HuH-7 (cell line): ENCODE measurements around the gene DDX3Y.

Experiments used
- DNase-seq: peaks from one replicate; pipeline ENCODE4 v3.0.0; 2011; ENCODE audit warnings: low spot score

Gene DDX3Y

DNA sequence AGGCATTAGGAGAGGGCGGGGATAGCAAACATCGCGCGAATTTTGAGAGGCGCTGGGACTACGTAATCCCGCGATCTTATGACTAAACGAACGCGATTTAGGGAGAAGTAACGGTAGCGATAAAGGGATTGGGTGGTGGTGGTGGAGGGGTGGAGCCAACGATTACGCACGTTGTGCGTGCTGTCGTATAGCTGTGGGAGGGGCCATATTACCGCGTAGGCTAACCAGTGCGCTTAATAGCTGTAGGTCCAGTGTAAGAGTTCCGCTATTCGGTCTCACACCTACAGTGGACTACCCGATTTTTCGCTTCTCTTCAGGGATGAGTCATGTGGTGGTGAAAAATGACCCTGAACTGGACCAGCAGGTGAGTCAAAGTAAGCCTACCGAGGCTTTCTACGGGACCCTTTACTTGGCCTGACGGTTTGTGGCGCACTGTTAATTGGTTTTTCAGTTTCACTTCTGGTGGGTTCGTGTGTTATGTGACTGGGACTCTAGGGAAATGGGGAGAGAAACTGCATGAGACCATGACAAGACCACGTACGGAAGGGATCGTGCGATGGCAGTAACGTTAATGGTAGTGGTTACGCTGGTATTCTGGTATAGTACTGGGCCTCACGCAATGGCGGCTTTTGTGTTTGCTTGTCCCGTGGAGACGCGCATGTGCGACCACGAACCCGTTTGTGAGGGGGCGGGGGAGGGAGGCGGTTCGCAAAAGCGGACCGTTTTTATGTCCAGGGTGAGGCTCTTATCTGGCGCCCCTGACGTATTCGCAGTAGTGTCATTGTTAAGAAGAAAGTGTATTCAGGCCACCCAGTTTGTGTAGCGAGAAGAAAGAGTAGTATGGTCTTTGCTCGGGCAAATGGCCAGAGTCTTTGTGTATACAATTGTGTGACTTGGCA is at the start of gene DDX3Y:
Gene DDX3Y, plus strand, starts transcription at position 251 of the 899 bp plus-strand sequence. Its CDS starts 69 bp downstream, at position 320.
- DNase-seq = no peak

DNA sequence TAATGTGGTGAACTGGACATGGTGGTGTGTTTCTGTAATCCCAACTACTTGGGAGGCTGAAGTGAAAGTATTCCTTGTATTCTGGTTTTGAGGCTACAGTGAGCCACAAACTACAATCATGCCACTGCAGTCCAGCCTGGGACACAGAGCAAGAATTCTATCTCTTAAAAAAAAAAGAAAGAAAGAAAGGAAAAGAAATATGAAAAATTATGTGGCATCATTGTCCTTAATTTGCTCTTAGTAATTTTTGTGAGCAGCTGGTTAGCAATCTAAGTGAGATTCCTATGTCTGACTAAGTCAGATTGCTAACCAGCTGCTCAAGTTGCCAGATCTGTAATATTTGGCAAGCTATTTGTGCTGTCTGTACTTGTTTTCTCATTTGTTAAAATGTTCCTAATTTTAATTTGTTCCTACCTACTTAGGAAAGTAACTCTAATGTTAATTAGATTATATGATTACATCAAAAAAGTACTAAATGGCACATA is 48.8 kb upstream of the DDX3Y start:
- DNase-seq = no peak

DNA sequence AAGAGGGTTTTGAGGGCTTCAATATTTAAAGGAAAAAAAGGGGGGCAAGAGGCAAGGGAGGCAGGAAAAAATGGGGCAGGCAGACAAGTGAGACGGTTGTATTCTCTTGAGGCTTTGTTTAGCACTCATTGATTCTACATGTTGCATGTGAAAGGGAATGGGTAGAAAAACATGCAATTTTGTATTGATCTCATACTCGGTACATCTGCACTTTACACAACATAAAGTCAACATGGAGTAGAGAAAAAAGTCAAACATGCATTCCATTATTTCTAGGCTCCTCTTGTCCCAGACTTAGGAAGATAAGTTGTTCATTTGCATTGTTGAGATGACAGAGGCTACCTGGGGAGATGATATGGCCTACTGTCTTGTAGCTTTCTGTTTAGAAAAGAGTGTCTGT is 36.7 kb upstream of the DDX3Y start:
- no peak for DNase-seq

DNA sequence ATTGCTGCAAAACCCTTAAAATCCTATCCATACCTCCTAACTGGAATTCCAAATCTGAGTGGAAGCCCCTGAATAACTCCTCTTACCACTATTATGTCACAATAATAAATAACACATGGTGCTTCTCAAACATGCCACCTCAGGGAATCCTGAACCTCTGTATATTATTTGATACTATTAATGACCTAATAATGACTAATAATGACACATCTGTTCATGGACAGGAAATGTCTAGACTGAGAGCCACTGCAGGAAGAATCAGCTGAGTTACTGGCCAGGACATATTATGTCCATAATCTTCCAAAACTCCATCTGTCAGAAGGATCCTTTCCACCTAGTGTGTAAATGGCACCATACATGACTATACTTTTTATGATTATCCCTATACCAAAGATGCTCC is 7.7 kb upstream of the DDX3Y start:
- no peak for DNase-seq

DNA sequence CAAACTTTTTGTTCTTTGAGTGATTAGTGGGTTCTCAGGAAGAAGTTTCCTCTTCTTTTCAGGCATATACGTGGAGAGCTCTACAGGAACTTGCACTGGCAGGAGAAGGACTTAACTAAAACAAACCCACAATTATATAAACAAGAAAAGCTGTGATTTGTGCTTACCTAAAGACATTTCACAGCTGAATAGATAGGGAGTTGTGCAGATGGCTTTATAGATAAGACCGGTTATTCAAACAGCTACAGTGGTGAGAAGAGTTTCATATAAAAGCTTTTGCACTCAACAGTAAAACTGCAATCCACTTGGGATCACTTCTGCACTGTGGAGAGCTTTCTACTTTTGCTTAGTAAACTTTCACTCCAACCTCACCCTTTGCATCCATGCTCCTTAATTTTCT is 6.1 kb upstream of the DDX3Y start:
- DNase-seq = no peak

DNA sequence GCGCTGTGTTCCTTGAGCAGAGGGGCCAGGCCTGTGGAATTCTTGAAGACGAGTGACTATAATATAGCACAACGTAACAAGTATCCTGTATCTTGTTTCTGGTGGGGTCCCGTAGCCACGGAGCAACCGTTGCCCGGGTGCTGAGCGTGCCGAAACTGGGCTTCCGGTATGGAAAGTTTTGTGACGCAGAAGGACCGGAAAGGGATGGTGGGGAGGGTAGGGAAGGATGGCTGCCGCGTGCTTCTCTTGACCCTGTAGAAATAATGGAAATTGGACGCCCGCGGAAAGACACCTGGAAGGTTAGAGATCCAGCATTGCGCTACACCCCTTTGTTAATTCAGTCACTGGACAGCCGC is 827 bp downstream of the DDX3Y start:
- DNase-seq = no peak

DNA sequence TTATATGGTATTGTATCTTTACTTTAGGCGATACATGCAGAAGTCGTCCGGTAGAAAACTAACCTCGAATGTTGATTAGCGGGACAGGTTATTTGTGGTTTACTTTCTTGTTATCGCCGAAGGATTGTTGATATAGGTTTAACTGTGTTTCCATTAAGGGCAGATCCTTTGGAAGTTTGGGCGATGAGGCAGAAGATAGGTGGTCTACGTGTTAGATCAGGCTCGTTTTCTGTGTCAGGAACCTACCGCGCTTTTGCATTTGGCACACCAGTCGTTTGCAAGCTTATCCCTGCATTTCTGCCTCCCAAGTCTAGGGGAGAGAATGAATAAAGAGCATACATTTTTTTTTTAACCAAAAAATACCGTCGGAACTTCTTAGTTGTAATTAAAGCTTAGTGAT is 1.2 kb downstream of the DDX3Y start:
- no peak for DNase-seq

DNA sequence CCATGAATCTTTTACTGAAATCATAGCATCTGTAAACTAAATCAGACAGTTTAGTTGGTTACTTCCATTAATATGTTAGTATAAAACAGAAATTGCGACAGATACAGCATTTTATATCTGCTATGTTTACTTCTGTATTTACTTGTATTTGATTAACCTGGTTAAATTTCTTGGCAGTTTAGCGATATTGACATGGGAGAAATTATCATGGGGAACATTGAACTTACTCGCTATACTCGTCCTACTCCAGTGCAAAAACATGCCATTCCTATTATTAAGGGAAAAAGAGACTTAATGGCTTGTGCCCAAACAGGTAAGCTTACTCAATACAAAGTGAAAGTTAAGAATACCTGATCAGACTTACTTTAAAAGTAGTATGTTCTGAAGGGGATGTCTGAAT is 8.9 kb downstream of the DDX3Y start:
- DNase-seq = no peak

DNA sequence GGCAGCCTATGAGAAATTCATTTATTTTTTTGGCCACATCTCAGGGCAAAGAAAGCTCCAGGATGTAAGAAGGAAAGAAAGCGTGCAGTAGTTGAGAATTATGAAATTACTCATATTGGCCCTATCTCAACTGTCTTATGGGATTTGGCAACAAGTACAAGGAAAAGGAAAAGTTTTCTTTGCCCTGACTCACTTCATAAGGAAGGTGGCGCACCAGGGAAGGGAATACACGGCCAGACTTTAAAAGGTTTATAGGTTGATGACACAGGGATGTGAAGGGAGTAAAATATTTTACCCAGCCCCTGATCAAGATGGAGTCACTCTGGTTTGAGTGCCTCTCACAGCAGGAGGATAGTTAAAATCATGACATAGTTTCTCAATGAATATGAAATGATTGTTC is 23.4 kb downstream of the DDX3Y start:
- no peak for DNase-seq

DNA sequence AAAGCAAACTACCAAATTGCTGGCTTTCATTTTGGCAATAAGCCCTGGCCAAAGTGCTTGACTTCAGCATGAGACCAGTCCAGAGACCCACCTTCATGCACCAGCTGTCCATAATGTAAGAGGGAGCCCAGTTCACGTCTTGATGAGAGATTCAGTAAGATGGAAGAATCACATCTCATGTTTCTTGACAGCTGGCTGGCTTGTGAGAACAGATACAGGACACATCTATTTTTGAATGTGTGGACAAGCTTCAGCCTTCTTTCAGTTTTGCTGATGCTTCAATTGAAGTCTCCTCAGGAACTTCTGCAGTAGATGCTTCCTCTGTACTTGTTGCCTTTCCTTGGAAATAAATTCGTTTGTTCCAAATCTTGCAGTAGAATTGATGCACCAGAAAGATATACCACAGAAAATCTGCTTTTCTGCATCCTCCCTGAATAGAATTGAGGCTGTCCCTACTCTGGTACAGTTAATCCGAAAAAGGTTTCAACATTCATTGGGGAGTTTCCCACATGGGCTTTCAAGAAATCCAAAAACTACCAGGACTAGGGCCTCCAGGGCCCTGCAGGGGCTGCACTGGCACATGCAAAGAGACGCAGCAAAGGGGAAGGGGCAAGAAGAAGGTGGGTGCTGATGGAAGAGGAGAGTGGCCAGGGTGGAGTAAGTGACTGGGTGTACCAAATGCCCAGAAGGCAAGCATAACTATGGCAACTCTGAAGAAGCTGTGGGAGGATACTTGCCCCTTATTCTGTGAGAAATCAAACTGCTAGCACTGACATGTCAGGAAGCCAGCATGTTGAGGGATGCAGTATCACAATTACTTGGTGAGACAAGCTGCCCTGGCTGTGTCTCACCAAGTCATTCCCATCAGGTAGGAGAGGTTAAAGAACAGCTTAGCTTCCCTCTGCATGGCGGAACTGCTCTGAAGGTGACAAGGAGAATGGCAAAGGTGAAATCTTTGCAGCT is 37.3 kb downstream of the DDX3Y start:
- no peak for DNase-seq
